H1 (cell line): ENCODE measurements around the gene HMGXB3. TPM values are rescaled to one million over a fixed set of nuclear protein-coding genes. Genes with fewer than 3 reads are reported as not detected.

Source experiments
- CREB1 ChIP-seq: IDR thresholded peaks from 2 replicates; pipeline ENCODE4 v1.6.1; 2012; ENCODE audit warnings: inconsistent platforms
- POLR2A ChIP-seq, 2 experiments: IDR thresholded peaks; 1 replicate in 1 of 2; 2 replicates in 1 of 2; pipeline ENCODE4 v1.6.1; 2011; ENCODE audit warnings: low read depth in 2 of 2, low read length in 2 of 2, mild to moderate bottlenecking in 2 of 2; ENCODE audit errors: control extremely low read depth in 1 of 2
- RBBP5 ChIP-seq: IDR thresholded peaks from 2 replicates; pipeline ENCODE4 v1.7.1; 2012; ENCODE audit warnings: low read depth, mild to moderate bottlenecking, inconsistent platforms, low read length, moderate library complexity, borderline replicate concordance
- RXRA ChIP-seq: IDR thresholded peaks from 2 replicates; pipeline ENCODE4 v1.6.1; 2011; ENCODE audit warnings: low read depth, mild to moderate bottlenecking, low read length, moderate library complexity; ENCODE audit not compliant: insufficient read depth
- SRF ChIP-seq: IDR thresholded peaks from 2 replicates; pipeline ENCODE4 v1.6.1; 2011; ENCODE audit warnings: mild to moderate bottlenecking, low read depth, low read length, moderate library complexity
- ZNF274 ChIP-seq: IDR thresholded peaks from 2 replicates; pipeline ENCODE4 v1.7.0; 2012; ENCODE audit warnings: low read length, borderline replicate concordance; ENCODE audit errors: extremely low read depth
- polyA plus RNA-seq, 7 experiments: library from polyadenylated mRNA; depleted of rRNA in 3 of 7; stranded (reverse) in 5 of 7; unstranded in 2 of 7; fragments of >200 nt in 5 of 7; fragments of 200-250 nt in 2 of 7; gene quantifications; 1 replicate in 5 of 7; 2 replicates in 1 of 7; 4 replicates in 1 of 7; pipeline versions ENCODE4 v1.2.1 to v1.2.3, GENCODE V29; 2011 to 2013; ENCODE audit warnings: missing spikeins in 2 of 7, mixed read lengths in 2 of 7
- total RNA-seq: library from RNA; stranded (reverse); fragmentation: NEBNext Ultra II Directional; extraction: Animal tissue kit (Norgen Biotek cat#: 25700); gene quantifications from 2 replicates; pipeline ENCODE4 v1.2.1, GENCODE V29; 2021

The HMGXB3 gene
- total and polyA plus RNA-seq, 2 of the 8 experiments (the other 6 are each of a cell fraction or from before 2014, with no cell fraction given) = 26.8 to 28.0 TPM

DNA sequence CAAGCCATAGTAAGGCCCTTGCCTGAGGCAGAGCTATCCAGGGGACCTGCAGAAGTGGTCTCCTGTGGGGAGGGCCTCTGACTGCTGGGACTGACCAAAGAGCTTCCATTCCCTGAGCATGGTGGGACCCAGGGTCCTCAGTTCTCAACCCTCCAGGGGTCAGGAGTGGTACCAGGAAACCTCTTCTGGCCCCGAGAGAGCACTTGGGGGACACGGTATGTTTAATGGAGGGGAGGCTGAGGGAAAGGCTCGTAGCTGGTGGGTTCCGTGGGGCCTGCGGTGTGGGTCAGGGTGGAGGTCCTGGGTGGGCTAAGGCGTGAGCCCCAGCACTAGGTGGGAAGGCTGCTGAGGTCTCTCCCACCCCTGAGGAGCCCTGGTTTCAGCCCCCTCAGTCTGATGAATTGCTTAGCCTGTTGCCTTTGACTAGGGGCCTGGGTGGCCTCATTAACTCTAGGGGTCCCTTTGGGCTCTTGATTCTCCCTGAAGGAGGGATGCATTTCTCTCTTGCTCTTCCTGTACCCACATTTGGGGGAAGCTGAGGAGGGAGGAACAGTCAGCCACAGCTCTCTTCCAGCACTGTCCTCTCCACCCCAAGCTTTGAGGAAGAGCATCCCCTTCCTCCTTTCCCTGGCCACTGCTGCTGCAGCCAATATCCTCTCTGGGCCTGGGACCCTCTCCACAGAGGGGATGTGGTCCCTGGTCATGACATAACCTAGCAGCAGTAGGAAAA is 51.9 kb downstream of the HMGXB3 start (continued):
- no peak for TF ChIP-seq SRF
- no peak for TF ChIP-seq POLR2A (IDR thresholded peaks at IDR 0.05; ENCODE audit: control extremely low read depth in 1 of 2, low read depth in 2 of 2, low read length in 2 of 2)
- TF ChIP-seq CREB1 = no peak
- no peak for TF ChIP-seq RXRA
- TF ChIP-seq RBBP5 = no peak
- TF ChIP-seq ZNF274 = no peak
- TF ChIP-seq, all 59 proteins: peak for 0
